ACHN (cell line): ENCODE results near the gene TNFRSF12A.
A peak's percentile ranks its signal among the peaks of the same experiment; 100 is the strongest.

ENCODE experiments used
- DNase-seq: peaks from one replicate; pipeline ENCODE4 v3.0.0-alpha.2; 2015
- in situ Hi-C: cut with HindIII; loops from 2 replicates; pipeline ENCODE4 v1.10.0; 2017; ENCODE audit warnings: low sequenced_read_pairs, low pct_ligation_motif_present, low pct_unique_long_range_greater_than_20kb

The TNFRSF12A gene

DNA sequence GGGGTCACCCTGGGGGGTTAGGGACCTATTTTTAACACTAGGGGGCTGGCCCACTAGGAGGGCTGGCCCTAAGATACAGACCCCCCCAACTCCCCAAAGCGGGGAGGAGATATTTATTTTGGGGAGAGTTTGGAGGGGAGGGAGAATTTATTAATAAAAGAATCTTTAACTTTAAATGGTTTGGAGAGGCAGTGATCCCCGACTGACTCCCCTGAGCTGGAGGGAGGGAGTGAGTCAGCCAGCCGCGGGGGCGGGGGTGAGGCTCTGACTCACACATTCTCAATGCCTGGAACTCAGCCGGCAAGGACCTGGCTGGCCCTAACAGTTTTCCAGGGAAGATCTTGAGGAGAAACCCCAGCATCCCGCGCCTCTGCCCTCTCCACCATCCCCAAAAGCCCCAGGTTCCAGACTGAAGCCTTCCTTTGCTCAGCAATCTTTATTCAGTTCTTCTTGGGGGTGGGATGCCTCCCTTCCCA lies 2.1 kb downstream of the TNFRSF12A start:
- in situ Hi-C loops = no loop called here

DNA sequence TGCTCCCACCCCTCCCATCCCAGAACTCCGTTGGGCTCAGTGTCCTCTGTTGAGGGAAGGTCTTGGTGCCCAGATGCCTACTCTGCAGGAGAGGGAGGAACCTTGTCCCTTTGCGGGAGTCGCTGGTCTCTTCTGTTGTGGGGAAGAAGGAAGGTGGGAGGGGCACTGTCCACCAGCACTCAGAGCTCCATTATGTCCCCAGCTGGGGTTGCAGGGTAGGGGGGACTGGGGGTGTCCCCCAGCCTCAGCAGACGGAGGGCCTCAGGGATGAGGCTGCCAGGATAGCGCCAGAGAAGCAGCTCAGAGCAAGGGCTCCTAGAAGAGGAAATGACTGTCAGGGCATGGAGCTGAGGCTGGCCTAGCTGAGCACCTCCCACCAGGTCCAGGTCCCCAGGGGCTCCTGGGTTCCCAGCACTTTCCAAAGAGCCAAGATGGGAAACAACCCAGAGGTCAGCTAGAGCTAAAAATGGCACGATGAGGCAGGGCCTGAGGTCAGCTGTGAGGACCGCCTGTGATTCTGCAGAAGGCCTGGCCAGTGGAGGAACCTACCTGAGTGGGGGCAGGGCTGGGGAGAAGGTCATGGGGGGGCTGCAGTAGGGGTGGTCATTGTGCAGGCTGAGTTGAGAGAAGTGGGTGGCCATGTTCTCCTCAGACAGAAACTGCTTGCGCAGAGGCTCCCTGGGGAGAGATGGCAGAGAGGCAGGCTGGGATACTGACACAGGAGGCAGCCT lies 2.7 kb downstream of the TNFRSF12A start:
- in situ Hi-C loops = no loop called here
- DNase-seq = no peak

More for the DNA sequence above, 2.1 kb downstream of the TNFRSF12A start:
- DNase-seq = peak; percentile 97

DNA sequence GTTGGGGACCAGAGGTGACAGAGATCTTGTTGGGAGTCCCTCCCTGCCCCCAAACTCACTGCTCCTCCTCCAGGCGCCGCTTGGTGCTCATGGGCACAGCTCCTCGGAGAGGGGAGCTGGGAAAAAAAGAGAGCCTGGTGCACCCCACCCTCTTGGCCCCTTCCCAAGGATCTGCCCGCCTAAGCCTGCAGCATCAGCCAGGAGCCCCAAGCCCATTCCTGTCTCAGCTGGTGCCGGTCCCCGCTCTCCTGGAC lies 3.2 kb downstream of the TNFRSF12A start:
- peak; percentile 92 for DNase-seq
- in situ Hi-C loops = no loop called here

DNA sequence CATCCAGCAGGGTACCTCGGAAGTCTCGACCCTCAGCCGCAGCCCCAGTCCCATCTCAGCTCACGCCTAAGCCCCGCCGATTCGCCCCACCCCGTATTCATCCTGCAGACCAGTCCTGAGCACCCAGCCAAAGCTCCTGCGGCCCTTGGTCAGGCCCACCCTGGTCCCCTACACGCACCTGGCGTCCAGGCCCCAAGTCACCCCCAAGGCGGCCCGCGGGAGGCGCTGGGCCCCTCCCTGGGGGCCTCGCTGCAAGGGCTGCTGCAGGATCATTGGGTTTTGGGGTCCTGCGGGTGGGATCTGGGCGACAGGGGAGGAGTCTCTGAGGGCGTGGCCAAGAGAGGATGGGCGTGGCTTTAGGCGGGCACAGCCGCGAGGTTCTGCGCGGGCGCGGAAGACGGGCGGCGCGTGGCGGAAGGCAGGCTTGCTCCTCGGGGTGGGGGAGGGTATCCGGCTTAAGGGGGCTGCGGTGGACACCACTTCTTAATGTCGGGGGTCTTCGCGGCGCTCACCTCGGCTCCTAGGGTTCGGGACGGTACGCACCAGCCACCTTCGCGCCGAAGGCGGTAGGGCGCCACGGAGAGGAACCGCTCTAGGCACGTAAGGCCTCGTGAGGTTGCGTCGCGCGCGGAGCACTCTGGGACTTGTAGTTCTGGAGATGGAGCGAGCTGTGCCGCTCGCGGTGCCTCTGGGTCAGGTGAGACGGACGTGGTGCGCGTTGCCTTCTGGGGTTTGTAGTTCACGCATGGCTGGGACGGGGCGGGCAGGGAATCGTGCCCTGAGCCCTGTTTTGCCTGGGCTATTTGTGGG lies 3.7 kb downstream of the TNFRSF12A start, which contains the start of the genes HCFC1R1 and THOC6:
Gene HCFC1R1 (minus strand): TSS at position 274 of the 810 bp plus-strand sequence. CDS start 1 bp downstream, at position 273.
Gene THOC6 (plus strand): TSS at position 367 of the 810 bp plus-strand sequence. CDS start 292 bp downstream, at position 659.
- peak; percentile 99 for DNase-seq
- in situ Hi-C loops = no loop called here

DNA sequence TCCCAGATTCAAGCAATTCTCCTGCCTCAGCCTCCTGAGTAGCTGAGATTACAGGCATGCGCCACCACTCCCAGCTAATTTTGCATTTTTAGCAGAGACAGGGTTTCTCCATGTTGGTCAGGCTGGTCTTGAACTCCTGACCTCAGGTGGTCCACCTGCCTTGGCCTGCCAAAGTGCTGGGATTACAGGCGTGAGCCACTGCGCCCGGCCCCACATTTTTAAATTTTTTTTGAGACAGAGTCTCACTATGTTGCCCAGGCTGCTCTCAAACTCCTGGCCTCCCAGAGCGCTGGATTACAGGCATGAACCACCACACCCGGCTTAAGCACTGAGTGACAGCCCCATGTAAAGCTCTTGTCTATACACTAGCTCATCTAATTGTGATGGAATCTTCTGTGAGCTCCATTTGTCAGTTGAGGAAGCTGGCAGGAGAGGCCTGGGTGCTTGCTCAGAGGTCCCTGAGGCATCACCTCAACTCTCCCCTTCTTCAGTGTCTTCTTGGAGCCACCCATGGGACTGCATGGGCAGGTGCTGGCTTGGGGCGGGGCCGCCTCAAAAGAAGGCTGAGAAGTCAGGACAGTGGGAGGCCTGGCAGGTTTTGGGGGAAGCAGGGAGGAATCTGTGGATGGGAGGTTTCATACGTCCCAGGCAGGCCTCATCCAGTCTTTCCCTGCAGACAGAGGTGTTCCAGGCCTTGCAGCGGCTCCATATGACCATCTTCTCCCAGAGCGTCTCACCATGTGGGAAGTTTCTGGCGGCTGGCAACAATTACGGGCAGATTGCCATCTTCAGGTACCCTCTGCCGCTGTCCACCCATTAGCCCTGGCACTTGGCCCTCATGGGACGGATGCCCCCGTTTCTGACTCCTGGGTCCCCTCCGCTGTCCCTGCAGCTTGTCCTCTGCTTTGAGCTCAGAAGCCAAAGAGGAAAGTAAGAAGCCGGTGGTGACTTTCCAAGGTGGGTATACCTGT lies 5.1 kb downstream of the TNFRSF12A start:
- DNase-seq = no peak
- in situ Hi-C loops = no loop called here

DNA sequence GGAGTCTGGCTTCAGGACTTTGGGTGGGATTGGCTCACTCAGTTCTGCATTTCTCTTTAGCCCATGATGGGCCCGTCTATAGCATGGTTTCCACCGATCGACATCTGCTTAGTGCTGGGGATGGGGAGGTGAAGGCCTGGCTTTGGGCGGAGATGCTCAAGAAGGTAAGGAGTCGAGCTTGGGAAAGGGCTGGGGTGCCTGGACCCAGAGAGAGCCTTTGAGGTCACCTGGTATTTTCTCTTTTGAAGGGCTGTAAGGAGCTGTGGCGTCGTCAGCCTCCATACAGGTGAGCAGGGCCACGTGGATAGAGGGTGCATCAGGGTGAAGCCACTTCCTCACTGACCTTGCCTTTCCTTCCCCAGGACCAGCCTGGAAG lies 5.8 kb downstream of the TNFRSF12A start:
- in situ Hi-C loops = no loop called here
- DNase-seq = no peak

DNA sequence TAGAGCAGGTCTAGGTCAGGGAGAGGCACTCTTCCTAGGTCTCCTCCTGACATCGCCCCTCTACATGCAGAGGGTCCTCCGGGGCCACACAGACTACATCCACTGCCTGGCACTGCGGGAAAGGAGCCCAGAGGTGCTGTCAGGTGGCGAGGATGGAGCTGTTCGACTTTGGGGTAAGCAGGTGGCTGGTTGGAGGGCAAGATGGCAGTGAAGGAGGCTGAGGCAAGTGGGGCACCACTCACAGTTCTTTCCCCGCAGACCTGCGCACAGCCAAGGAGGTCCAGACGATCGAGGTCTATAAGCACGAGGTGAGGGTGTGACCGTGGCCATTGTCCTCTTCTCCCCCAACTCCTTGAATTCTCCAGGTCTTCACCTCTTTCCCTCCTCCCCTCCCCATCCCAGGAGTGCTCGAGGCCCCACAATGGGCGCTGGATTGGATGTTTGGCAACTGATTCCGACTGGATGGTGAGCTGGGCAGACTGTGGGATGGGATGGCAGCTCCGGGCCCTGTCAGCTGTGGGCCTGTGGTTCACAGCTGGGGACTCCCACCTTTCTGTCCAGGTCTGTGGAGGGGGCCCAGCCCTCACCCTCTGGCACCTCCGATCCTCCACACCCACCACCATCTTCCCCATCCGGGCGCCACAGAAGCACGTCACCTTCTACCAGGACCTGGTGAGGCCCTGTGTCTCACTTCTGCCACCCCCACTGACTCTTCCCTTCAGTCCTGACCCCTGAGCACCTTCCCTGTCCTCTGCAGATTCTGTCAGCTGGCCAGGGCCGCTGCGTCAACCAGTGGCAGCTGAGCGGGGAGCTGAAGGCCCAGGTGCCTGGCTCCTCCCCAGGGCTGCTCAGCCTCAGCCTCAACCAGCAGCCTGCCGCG lies 6.7 kb downstream of the TNFRSF12A start:
- in situ Hi-C loops = no loop called here
- no peak for DNase-seq

DNA sequence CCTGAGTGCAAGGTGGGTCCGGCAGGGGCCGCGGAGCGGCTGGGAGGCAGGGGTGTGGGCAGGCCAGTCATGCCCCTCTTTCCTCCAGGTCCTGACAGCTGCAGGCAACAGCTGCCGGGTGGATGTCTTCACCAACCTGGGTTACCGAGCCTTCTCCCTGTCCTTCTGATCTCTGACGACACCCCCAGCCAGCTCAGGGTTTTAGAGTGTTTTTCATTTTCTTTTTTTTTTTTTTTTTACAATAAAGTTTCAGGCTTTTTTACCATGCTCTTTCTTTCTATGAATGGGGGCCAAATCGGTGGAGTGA lies 7.3 kb downstream of the TNFRSF12A start:
- DNase-seq = no peak
- in situ Hi-C loops = no loop called here

DNA sequence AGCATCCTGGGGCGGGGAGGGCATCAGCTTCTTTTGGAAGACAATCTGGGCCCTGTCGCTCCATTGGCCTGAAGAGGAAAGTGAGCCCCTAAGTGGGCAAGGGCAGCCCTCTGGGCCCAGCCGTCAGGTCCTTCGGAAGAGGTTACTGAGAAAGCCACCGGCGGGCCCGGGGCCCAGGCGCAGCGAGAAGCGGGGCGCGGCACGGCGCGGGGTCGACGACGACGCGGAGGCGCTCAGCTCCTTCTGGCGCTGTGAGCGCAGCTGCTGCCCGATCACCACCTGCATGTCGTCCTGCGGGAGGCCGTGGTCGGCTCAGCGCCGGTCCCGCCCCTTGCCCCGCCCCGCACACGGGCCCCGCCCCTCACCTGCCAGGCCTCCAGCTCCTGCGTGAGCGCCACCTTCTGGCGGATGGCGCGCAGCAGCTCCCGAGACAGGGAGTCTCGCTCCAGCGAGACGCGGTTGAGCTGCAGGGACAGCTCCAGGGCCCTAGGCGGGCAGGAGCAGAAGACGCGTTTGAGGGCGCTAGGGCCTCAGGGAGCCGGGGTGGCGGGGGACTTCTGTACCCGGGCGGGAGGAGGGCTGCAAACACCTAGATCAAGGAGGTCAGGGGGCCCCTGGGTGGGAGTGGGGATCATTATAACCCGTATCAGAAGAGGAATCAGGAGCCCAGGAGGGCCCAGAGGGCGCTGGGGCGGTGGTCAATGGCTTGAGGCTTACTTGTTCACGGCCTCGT lies 8.0 kb downstream of the TNFRSF12A start:
- DNase-seq = peak; percentile 94
- in situ Hi-C loops = no loop called here

DNA sequence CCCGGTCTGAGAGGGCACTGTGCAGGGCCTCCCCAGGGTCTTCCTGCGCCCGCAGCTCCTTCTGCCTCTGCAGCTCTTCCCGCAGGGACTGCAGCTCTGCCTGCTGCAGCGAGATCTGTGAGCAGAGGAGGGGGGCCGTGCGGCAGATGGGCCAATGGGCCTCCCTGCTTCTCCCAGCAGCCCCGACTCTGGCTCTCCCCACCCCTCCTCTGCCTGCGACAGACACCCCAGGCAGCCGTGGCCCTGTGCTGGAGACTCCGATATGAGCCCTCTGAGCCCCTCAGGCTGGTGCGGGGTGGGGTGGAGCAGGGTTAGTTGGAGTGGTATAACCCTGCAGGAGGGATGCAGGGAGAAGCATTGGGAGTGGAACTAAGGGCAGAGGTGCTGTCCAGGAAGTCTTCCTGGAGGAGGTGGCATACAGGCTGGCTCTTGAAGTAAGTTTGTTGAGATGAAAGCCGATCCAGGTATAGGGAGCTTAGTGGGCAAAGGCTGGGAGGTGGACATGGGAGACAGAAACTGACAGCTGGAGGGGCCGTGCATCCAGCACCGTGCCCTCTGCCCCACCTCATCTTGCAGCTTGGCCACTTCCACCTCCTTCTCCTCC lies 8.7 kb downstream of the TNFRSF12A start:
- in situ Hi-C loops = no loop called here

DNA sequence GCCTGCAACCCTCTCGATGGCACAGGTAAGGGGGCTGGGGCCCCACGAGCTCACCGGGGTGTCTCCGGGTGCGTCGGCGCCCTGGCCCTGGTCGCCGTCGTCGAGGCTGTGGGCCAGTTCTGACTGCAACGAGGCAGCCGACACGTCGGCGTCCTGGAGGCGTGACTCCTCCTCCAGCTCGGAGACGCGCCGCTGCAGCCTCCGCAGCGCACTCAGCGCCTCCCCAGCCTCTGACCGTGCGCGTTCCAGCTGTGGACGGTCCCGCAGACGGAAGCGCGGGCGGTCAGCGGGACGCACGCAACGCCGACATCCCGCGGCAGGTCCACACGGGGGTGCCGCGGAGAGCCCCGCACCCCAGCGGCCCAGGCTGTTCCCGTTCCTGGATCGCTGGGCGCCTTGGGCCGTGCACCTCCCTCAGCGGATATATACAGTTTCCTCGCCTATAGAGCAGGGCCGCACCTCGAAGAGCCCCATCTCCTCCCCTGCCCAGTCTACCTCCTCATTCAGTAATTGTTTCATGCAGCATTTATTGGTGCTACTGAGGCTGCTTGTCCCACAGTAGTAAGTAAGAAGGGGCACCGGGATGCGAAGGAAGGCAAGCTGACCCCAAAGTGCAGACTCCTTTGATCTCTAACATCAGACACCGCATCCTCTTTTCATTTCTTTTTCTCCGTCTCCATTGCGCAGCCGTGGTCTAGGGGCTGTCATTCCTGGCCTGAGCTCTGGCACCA lies 9.5 kb downstream of the TNFRSF12A start:
- in situ Hi-C loops = no loop called here
- no peak for DNase-seq

More for the DNA sequence above, 8.7 kb downstream of the TNFRSF12A start:
- no peak for DNase-seq

DNA sequence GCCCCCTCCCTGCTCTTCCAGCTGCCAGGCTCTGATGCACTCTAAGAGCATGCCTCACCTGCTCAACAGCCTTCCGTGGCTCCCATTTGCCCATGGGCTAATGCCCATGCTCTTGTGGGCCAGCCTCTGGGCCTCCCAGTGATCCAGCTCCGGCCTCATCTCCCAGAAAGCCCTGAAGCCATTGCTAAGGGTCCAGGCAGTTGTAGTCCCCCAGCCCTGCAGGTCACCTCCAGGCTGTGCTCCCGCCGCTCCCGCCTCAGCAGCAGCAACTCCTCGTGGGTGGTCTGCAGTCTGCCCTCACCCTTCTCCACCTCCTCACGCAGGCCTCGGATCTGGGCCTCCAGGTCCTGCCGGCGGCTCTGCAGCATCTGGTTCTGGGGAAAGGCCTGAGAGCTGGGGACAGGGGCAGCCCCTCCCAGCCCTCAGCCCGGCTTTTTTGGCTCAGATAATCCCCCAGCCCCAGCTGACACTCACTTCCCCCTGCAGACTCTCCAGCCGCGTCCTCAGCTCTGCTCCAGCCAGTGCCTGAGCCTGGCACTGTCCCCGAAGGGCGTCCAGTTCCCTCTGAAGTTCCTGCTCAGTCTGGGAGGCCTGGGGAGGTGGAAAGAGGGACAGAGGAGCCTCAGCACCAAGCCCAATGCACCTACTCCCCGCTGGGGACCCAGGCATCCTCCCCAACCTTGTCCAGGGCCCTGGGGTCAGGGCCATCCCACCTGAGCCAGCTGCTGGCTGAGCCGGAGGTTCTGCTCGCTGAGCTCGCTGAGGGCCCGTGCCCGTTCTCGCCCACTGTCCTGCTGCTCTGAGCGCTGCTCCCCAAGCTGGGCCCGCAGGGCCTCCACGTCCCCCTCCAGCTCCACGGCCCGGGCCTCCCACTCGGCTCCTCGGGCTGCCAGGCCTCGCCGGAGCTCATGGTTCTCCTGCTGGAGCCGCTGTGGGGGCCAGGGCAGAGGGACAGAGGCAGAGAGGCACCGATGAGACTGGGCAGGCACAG lies 10.3 kb downstream of the TNFRSF12A start:
- in situ Hi-C loops = no loop called here
- DNase-seq = no peak

DNA sequence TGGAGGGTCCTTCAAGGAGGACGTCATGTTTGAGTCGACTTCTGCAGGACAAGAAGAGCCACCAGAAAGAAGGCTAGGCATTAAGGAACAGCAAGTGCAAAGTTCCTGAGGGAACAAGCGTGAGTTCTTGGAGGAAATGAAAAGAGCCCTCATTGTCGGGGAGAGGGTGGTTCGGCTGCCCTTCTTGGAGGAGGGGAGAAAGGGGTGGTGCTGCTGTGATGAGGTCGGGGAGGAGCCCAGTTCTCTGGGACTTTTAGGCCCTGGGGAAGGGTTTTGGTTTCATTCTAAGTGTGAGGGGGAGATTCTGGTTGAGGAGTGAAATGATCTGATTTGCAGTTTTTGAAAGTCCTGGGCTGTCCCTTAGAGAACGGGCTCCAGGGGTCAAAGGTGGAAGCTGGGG lies 12.5 kb downstream of the TNFRSF12A start:
- in situ Hi-C loops = no loop called here
- DNase-seq = no peak

DNA sequence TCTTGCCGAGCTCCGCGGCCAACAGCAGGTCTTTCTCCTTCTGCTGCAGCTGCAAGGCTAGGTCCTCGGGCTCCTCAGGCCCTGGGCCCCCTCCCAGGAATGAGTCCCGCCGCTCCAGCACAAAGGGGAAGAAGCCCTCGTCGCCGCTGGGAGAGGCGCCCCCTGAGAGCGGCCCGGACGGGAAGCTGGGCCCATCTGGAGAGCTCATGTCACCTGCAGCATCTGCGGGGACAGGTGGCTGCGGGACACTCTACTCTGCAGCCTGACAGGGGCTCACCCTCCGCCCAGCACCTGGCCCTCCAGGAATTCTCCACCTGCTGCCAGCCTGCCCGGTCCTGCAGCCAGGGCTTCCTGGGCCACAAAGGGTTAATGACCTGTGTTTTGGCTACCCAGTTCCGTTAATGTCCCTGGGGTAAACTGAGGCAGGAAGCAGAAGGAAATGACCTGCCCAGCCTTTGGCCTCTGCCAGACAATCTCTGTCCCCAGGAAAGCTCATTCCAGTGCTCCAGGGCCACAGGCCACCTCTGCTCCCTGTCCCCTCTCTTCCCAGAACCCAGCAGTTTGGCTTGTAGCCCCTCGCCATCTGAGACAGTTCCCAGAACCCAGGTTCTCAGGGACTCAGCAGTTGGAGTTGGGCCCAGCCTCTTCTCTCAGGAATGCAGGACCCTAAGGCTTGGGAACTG lies 15.3 kb downstream of the TNFRSF12A start:
- DNase-seq = no peak
- in situ Hi-C loops = no loop called here
